Activated effector memory CD4-positive, alpha-beta T cell treated with anti-CD3 and anti-CD28 coated beads, Interleukin-2, amount 50 U/mL, for 16 hours (primary cell): ENCODE data around the gene PNLIP.

ENCODE experiments used
- DNase-seq: peaks from one replicate; pipeline ENCODE4 v3.0.0-alpha.2; 2020

The PNLIP gene

DNA sequence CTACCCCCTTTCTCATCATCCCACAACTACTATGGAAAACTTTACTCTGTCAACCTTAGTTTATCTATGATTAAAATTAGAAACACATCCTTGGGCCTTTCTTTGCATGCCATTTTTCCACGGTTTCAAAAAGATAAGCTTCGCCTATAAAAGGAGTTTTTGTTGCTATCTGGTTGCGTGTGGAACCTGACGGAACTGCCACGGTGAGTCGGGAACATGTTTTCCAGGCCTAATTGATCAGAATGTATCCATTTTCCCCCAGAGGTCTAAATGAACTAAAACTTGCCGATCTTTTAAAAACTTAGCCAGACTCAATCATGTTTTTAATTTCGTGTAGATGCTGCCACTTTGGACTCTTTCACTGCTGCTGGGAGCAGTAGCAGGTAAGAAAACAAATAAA, at the start of gene PNLIP:
Gene PNLIP, plus strand, starts transcription at position 176 of the 400 bp plus-strand sequence. Its CDS starts 162 bp downstream, at position 338.
- DNase-seq: no peak

DNA sequence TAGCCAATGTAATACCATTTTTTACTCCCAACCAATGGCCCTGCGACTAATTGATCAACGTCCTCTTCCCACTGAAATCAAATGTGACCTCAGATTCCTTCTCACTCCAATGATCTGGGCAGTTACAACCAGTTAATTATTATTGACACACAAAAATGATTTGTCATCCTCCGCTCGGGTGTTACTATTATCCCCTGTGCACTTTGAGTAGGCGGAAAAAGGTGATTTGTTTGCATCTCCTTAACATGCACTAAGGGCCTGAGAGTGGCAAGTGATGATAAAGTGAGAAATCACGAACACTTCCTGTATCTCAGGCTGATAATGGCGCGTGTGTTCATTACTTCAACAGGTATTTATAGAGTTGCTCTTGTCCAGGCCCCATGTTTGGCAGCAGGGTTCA, 40.9 kb upstream of the PNLIP start:
- DNase-seq: no peak

DNA sequence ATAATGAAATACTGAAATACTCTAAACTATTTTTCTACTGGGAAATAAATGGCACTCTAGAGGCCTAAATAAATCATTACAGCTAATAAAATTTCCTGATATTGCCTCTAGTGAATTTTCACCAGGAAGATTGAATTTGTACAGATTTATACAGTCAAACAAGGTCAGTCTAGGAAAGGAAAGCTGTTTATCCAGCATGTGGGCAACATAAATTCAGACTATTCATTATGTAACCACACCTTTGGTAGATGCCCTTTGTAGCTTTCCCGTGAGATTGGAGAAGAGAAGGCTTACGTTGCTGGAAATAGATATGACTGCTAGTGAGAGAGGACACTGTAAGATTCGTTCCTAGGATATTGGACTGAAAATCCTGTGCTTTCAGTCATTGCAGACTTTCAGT, 35.2 kb upstream of the PNLIP start:
- no peak for DNase-seq

DNA sequence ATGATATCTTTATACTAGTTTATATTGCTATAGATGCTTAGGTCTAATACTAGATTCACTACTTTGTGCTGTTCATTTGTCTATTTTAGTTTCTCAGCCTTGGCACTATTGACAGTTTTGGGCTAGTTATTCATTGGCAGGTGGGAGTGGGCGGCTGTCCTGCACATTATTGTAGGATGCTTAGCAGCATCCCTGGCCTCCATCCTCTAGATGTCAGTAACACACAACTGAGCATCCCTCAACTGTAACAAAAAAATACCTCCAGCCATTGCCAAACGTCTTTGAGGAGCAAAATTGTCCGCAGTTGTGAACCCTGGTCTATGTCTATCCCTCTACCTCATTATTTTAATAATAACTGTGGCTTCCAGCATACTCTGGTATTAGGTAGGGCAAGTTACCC, 34.4 kb upstream of the PNLIP start:
- no peak for DNase-seq

DNA sequence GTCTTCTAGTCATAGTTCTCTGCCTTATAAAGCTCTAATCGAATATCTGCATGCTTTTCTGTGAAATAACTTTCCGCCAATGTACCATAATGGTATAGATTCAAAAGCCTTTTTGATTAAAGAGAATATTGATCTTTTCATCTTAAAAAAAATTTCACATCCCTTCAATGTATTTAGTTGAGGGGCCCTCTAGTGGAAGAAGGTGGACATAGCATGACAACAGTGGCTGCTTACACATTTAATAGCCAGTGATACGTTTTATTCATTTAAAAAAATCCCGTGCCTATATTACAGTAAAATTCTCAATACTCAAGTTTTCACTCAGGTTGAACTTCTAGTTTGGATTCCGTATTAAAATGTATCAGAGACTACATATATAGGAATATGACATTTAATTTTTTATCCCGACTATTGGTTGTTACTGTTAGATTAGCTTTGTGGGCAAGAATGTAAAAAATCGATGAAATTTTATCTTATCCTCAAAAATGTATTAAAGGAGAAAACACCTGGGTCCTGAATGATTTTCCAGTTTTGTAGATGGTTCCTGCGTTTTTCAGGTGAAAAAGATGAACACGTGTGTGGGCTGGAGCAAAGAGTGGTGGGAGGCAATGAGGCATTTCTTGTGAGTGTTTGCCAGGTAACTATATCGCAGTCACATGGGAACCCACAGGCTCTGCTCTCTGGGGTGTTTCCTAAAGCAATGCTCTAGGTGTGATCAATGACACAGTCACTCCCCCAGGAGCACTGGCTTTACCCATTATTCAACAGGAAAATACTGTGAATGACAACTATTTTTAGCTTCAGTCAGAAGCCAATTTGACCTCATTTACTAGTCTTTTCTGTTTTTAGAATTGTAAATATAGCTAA, 24.1 kb upstream of the PNLIP start:
- no peak for DNase-seq

DNA sequence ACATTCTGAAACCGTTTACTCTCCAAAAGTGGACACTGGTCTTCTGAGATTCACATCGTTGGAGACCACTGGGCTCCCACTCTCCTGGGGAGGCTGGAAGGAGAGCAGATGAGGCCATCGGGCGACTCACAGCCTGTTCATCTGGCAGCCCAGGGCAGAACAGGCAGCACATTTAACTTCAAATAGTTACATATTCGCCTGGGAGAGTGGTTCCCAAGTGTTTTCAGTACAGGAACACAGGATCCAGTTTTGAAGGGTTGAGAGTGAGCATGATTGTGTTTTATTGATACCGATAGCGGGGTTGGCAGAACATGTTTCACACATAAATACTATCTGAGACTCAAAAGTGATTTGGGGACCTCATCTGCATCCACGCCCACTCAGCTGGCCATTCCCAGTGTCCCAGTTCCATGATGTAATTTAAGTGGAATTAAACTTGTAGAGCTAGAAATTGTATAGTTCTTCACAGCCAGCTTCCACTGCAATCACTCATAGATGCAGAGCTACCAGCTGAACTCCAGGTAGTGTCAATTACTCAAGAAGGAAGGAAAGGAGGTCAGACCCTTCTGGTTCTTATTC, 22.8 kb upstream of the PNLIP start:
- DNase-seq: no peak

DNA sequence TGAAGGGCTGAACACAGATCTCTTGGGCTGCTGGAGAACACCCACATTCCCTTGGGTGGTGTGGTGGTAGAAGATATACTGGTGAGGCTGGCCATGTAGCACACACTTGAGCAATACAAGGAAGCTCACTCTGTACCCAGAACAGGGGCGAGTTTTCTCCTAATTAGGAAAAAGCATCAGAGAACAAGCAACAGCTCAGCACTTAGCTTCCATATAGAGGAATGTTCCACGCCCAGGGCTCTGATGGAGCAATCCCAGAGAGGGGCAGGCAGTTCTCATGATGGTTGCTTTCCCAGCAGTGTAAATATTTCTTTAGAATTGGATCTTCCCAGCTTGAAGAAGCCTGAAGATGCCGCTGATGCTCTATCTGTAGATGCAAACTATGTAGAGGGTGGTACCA, 21.0 kb upstream of the PNLIP start:
- DNase-seq: no peak

DNA sequence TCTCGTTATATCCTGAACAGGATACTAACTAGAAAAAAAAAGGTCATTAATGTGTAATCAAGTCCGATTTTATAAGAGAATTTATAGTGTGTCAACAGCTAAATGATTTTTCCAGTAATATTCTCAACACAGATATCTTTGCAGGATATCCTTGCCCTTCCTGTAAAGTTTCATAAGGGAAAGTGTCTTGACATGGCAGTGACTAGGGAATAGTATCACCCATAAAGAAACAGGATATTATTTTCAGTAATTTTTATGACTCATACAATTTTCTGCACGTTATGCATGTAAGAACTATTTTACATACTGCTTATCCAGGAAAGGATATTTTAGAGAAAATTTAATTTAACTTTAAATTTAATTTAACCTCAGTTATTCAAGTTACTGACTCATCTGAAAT, 19.5 kb upstream of the PNLIP start:
- DNase-seq: no peak

DNA sequence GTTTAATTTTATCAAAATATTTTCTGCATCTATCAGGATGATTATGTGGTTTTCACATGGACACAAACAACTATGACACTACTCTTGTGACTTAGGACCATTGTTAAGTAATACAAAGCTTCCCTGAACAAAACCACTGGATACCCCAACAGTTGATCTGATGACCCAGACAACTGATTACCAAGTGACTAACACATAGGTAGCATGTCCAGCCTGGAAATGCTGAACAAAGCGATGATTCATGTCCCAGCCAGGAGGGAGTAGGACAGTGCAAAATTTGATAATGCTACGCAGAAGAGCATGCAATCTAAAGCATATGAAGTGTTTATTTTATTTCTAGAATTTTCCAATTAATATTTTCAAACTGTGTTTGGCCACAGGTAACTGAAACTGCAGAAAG, 8.9 kb upstream of the PNLIP start:
- DNase-seq: no peak

DNA sequence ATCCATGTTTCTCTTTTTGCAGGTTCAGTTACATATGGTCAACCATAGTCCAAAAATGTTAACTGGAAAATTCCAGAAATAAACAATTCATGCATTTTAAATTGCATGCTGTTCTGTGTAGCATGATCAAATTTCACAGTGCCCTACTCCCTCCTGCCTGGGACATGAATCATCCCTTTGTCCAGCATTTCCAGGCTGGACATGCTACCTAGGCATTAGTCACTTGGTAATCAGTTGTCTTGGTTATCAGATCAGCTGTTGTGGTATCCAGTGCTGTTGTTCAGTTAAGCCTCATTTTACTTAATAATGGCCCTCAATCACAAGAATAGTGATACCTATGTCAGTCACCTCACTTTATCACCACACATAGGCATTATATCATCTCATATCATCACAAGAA, 7.3 kb upstream of the PNLIP start:
- no peak for DNase-seq

DNA sequence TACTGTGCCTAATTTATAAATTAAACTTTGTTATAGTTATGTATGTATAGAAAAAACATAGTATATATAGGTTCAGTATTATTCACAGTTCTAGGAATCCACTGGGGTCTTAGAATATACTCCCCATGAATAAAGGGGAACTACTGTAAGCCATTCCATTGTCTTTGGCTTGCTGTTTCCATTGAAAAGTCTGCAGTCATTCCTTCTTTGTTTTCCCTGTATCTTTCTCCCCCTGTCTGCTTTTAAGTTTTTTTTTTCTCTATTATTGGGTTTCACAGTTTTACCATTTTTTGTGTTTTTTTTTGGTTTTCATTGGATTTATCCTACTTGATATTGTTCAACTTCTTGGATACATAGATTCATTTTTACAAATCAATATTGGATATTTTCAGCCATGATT, 6.7 kb upstream of the PNLIP start:
- DNase-seq: no peak

DNA sequence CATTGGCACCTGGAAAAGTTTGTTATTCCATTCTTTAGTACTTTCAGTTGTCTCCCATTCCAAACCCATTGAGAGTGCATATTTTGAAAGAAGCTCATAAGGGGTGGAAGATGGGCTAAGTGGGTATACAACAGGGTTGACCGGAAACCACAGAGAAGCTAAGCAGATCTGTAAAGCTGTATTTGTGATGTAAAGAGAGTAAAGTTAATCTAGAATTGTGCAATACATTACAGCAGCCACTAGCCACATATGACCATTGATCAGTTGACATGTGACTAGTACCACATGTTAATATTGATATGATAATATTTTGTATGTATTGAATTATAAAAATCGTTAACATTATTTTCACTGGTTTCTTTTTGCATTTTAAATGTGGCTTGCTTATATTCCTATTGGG, 4.9 kb upstream of the PNLIP start:
- no peak for DNase-seq

DNA sequence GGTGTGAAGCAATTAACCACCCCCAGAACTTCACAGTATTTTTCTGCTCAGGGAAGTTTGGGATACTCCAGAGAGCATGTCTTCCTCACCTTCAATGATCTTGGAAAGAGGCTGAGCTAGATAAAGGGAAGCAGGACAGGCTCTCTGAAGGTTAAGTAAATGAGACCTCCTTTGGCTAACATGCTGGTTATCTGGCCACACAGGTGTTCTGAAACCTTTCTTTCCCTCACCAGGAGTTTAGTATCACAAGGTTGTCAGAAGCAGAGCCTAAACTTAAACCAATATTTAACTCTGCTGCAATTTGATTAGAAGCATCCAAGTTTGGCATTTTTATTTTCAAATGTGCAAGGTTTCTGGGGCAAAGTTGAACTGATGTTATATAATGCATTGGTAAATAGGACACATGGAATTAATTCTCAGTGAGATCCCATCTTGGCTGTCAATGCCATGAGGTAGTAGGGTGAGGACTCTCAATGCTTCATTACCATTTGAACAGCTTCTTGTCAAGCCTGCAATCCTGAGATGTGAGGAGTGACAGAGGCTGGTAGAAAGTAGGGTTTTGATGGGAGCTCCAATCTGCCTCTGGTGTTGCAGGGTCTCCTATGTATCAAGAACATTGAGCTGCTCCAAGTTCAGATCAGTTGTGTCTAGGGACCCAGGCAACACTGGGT, 3.6 kb upstream of the PNLIP start:
- no peak for DNase-seq

DNA sequence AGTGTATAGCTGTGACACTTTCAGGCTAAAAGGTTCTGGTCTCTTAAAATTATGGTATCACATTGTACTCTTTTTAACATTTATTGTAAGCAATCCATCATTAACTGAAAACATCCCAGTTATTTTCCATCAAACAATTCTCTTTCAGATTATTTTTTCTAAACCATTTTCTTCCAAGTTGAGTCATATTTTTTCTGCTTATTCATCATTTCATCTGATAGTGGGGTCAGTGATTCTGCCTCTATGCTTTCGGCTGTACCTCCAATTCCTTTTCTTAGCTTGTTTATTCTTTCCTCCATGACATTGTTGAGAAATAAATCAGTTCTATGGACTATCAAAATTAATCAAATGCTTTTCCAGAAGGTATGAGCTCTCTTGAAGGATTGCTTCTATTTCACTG, 609 bp upstream of the PNLIP start:
- no peak for DNase-seq

DNA sequence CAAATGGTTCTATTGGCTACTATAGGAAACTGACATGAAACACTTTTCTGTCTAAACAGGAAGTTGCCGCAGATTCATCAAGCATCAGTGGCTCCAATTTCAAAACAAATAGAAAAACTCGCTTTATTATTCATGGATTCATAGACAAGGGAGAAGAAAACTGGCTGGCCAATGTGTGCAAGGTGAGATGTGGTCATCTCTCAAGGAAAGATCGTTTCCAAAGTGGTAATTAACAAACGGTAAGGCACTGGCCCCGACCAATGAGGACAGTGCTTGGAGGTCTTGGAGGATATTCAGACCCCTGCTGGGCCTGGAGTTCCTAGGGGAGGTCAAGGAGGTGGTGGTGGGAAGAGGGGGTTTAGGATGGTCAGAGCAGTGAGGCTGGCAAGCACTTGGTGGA, 2.6 kb downstream of the PNLIP start:
- DNase-seq: no peak

DNA sequence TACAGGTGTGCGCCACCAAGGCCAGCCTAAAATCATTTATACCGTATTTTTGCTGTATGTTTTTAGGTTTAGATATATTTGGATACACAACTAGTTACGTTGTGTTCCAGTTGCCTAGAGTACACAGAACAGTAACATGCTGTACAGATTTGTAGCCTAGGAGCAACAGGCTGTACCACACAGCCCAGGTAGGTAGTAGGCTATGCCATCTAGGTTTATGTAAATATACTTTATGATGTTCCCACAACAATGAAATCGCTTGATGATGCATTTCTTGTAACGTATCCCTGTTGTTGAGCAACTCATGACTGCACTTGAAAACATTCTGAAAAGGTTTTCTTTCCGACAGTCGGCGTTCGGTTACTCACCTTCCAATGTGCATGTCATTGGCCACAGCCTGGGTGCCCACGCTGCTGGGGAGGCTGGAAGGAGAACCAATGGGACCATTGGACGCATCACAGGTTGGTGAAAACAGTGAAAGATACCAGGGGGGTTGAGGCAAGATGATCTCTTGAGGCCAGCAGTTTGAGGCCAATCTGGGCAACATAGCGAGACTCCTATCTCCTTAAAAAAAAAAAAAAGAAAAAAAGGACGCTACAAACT, 7.7 kb downstream of the PNLIP start:
- no peak for DNase-seq

DNA sequence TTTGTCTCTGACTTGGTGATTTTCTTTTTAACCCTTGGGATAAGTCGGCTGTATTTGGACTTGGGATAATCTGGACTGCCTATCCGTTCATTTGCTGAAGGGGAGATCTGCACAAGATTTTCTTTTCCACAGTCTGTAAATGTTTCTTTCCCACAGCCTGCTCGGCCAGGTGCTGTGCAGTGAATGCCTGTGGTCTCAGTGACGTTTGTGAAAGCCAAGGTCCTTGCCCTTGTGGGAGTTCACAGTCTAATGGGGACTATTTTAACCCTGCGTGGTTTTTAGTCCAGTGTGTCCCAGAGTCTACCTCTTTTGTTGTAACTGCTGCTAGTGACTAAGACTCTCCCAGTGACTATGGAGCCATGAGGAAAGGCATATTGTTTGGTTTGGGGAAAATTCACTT, 8.9 kb downstream of the PNLIP start:
- DNase-seq: no peak

DNA sequence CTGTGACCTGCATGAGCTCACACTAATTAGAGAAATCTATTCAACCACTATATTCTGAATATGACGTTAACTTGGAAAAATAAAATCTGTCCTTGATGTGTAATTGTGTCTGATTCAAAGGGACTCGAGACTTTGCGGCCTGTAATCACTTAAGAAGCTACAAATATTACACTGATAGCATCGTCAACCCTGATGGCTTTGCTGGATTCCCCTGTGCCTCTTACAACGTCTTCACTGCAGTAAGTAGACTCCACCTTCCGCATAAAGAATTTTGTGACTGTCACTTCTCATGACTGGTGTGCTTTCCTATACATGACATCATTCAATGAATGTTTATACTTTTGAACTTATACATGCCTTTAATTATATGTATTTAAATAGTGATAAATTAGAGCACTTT, 10.1 kb downstream of the PNLIP start:
- no peak for DNase-seq

DNA sequence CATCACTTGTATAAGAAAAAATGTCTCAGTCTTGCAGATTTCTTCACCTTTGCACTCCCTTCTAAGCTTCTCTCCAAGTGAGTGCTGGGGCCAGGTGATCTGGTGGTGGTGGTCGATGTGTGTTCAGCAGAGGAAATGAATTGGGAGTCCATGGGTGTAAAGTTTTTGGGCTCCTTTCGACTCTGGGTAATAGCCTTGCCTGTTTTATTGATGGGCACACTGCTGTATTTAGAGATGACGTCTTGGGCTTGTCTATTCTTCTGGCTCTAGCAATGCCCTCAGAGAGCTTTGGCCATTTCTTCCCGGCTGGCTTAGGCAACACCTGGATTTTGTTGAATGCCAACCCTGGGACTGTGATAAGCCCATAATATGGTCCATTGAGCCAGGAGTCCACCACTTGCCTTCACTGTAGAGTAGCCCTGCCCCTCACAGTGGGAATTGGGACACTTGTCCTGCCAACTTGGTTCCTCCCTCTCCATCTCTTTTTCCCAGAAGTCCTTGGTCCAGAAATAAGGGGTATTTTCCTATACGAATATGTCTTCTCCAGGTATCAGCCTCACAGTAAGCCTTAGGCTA, 11.7 kb downstream of the PNLIP start:
- no peak for DNase-seq

DNA sequence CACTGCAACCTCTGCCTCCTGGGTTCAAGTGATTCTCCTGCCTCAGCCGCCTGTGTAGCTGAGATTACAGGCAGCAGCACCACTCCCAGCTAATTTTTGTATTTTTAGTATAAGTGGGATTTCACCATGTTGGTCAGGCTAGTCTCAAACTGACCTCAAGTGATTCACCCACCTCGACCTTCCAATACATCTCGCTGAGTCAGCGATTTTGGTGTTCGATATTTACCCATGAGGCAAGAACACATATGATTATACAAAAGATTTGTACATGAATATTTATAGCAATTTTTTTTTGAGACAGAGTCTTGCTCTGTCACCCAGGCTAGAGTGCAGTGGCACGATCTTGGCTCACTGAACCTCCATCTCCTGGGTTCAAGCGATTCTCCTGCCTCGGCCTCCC, 19.8 kb downstream of the PNLIP start:
- DNase-seq: no peak

DNA sequence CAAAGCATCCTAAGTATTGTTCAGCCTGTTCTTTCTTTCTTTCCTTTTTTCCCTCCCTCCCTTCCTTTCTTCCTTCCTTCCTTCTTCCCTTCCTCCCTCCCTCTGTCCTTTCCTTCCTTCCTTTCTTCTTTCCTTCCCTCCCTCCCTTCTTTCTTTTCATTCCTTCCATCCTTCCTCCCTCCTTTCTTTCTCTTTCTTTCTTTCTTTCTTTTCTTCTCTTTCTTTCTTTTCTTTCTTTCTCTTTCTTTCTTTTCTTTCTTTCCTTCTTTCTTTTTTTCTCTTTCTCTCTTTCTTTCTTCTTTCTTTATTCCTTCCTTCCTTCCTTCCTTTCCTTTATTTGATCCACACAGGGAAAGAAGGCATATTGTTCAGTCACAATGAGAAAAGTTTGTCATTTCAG, 21.2 kb downstream of the PNLIP start:
- no peak for DNase-seq

DNA sequence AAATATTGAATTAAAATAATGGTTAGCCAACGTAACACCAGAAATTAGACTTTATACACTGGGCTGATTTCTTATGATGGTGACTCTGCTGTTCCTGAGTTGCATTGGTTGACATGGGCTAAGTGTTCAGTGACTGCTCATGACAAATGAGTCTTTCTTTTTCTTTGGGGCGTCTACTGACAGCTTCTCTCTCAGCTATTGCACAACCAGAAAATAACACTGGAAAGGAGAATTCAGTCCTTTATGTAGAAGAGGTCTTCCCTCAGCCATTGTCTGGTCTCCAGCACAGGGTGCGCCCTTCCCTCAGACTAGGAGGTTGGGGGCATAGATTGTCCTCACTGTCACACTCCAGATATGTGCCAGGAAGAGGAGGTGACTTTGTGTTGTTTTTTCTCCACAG, 21.6 kb downstream of the PNLIP start:
- DNase-seq: no peak

DNA sequence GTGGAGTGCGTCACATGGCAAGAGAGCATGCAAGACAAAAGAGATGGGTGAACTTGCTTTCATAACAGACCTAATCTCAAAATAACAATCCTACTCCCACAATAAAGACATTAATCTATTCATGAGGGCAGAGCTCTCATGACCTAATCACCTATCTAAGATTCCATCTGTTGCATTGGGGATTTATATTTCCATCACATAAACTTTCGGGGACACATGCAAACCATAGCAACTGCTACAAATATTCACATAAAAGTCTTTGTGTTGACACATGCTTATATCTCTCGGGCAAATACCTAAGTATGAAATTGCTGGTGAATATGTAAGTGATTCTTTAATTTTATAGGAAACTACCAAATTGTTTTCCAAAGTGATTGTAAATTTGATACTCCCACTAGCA, 29.1 kb downstream of the PNLIP start:
- DNase-seq: no peak
